Measurements from ENCODE around the gene PRLH. TPM values are rescaled to one million over a fixed set of nuclear protein-coding genes. Genes with fewer than 3 reads are reported as not detected.

Gene PRLH
- polyA plus RNA-seq, 4 donors = not detected

DNA sequence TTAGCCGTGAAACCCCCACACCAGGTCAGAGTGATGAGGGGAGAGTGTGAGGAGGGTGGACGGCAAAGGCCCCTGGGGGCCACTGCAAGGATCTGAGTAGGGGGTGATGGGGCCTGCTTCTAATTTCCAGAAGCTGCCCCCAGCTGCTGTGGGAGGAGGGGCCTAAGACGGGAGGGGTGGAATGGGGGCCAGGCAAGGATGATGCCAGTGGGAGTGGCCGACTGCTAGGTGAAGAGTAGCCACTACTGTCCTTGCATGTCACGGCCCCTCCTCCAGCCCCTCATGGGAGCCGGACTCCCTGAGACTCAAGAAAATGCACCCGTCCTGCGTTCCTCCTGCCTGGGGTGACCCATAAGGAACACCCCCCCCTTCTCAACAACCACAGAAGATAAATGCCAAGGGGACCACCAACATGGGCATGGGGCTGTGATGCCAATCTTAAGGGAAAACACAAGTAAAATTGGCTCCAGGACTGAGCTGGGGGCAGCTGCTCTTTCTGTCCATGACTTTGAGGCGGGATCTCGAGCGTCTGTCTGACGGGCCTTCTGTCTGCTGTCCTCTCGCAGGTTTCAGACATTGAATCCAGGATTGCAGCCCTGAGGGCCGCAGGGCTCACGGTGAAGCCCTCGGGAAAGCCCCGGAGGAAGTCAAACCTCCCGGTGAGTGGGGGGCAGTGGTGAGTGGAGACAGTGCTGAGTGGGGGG, 24.2 kb upstream of the PRLH start:
- peaks cover 9 to 11% (median 10%) of the 10 kb centered on the region in 3 donors for H3K4me1 ChIP-seq (ENCODE audit: control insufficient read depth in 3 of 3, insufficient read depth in 2 of 3, low read depth in 1 of 3, low read length in 2 of 3)
- H3K4me3 ChIP-seq (ENCODE audit: low read depth in 1 of 3, low read length in 3 of 3) = no peak overlapping the region
- no peak for FAIRE-seq
- peaks cover 0 to 4% (median 0%) of the 10 kb centered on the region in 3 donors for H3K27me3 ChIP-seq (ENCODE audit: control insufficient read depth in 3 of 3, insufficient read depth in 3 of 3, low read length in 3 of 3)
- WGBS, 3 donors = 92 to 94% (median 92%) methylated on average over 18 of the region's 18 CpGs
- peaks cover 0 to 8% of the 10 kb centered on the region in 2 donors for H3K9me3 ChIP-seq (ENCODE audit: control insufficient read depth in 2 of 2, insufficient read depth in 1 of 2, low read depth in 1 of 2, low read length in 1 of 2)
- no peaks in the 10 kb centered on the region for H3K36me3 ChIP-seq (ENCODE audit: control insufficient read depth in 3 of 3, insufficient read depth in 2 of 3, low read depth in 1 of 3, low read length in 3 of 3)
- DNase-seq = no peak
- peak overlapping the region in 1 of 3 donors; percentile 48 for H3K27ac ChIP-seq (ENCODE audit: low read depth in 1 of 3, low read length in 2 of 3)

- peaks cover 0 to 2% (median 0%) of the 10 kb centered on the region in 3 donors for H3K27me3 ChIP-seq (ENCODE audit: control insufficient read depth in 3 of 3, insufficient read depth in 3 of 3, low read length in 3 of 3)
- H3K4me1 ChIP-seq (ENCODE audit: control insufficient read depth in 3 of 3, insufficient read depth in 2 of 3, low read depth in 1 of 3, low read length in 2 of 3) = peaks cover 1 to 12% (median 6%) of the 10 kb centered on the region in 3 donors
- FAIRE-seq (no peak), DNase-seq (no peak)
- 70 to 77% (median 75%) methylated on average over 8 of the region's 8 CpGs for WGBS, 3 donors
- no peak overlapping the region for H3K27ac ChIP-seq (ENCODE audit: low read depth in 1 of 3, low read length in 2 of 3)
- H3K4me3 ChIP-seq (ENCODE audit: low read depth in 1 of 3, low read length in 3 of 3) = no peak overlapping the region
- H3K9me3 ChIP-seq (ENCODE audit: control insufficient read depth in 2 of 2, insufficient read depth in 1 of 2, low read depth in 1 of 2, low read length in 1 of 2) = peaks cover 0 to 8% of the 10 kb centered on the region in 2 donors
- no peaks in the 10 kb centered on the region for H3K36me3 ChIP-seq (ENCODE audit: control insufficient read depth in 3 of 3, insufficient read depth in 2 of 3, low read depth in 1 of 3, low read length in 3 of 3)
Measured at GRCh38 chr2:237546040-237546875, 20.1 kb upstream of the PRLH start.

DNA sequence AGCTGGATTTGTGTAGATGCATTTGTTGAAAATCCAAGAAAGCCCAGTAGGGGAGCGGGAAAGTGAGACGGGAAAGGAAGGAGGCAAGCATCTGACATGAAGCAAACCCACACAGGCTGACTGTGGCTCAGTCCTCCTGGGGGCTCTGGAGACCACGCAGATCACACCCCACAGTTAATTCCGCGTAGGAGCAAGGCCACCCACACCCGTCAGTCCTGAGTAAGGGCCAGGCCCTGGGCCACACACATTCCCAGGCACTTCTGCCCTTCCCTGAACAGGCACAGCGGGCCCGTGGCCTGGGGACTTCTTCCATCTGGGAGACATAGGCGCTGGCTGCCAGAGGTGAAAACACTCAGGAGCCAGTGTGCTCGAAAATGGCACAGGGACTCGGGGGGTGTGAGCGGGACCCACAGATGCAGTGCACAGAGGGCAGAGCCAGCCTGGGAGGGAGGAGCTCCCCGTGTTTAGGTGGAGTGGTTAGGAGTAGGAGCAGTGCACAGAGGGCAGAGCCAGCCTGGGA, 19.4 kb upstream of the PRLH start:
- Histone ChIP-seq H3K9me3 (ENCODE audit: control insufficient read depth in 2 of 2, insufficient read depth in 1 of 2, low read depth in 1 of 2, low read length in 1 of 2) (peaks cover 0 to 7% of the 10 kb centered on the region in 2 donors), H3K27me3 (ENCODE audit: control insufficient read depth in 3 of 3, insufficient read depth in 3 of 3, low read length in 3 of 3) (peaks cover 0 to 2% (median 0%) of the 10 kb centered on the region in 3 donors), H3K4me3 (ENCODE audit: low read depth in 1 of 3, low read length in 3 of 3) (no peak overlapping the region), H3K27ac (ENCODE audit: low read depth in 1 of 3, low read length in 2 of 3) (peak overlapping the region in 2 of 3 donors; percentile 8 to 61), H3K4me1 (ENCODE audit: control insufficient read depth in 3 of 3, insufficient read depth in 2 of 3, low read depth in 1 of 3, low read length in 2 of 3) (peaks cover 0 to 7% (median 3%) of the 10 kb centered on the region in 3 donors), H3K36me3 (ENCODE audit: control insufficient read depth in 3 of 3, insufficient read depth in 2 of 3, low read depth in 1 of 3, low read length in 3 of 3) (no peaks in the 10 kb centered on the region)
- FAIRE-seq (no peak), DNase-seq (peak in 1 of 2 donors; percentile 25)
- 63 to 76% (median 65%) methylated on average over 13 of the region's 13 CpGs for WGBS, 3 donors

- peak overlapping the region in 2 of 3 donors; percentile 35 to 61 for H3K27ac ChIP-seq (ENCODE audit: low read depth in 1 of 3, low read length in 2 of 3)
- no peak for FAIRE-seq
- H3K9me3 ChIP-seq (ENCODE audit: control insufficient read depth in 2 of 2, insufficient read depth in 1 of 2, low read depth in 1 of 2, low read length in 1 of 2) = peaks cover 0 to 3% of the 10 kb centered on the region in 2 donors
- WGBS, 3 donors = 35 to 42% (median 41%) methylated on average over 11 of the region's 11 CpGs
- peaks cover 0 to 3% (median 0%) of the 10 kb centered on the region in 3 donors for H3K27me3 ChIP-seq (ENCODE audit: control insufficient read depth in 3 of 3, insufficient read depth in 3 of 3, low read length in 3 of 3)
- no peaks in the 10 kb centered on the region for H3K36me3 ChIP-seq (ENCODE audit: control insufficient read depth in 3 of 3, insufficient read depth in 2 of 3, low read depth in 1 of 3, low read length in 3 of 3)
- H3K4me3 ChIP-seq (ENCODE audit: low read depth in 1 of 3, low read length in 3 of 3) = no peak overlapping the region
- H3K4me1 ChIP-seq (ENCODE audit: control insufficient read depth in 3 of 3, insufficient read depth in 2 of 3, low read depth in 1 of 3, low read length in 2 of 3) = peaks cover 0 to 7% (median 3%) of the 10 kb centered on the region in 3 donors
- DNase-seq = peak; percentile 49 to 57
Measured at GRCh38 chr2:237547841-237548416, 18.4 kb upstream of the PRLH start.

GRCh38 chr2:237549216-237549615, 17.2 kb upstream of the PRLH start:
- Histone ChIP-seq H3K27ac (ENCODE audit: low read depth in 1 of 3, low read length in 2 of 3) (no peak overlapping the region), H3K36me3 (ENCODE audit: control insufficient read depth in 3 of 3, insufficient read depth in 2 of 3, low read depth in 1 of 3, low read length in 3 of 3) (no peaks in the 10 kb centered on the region), H3K4me3 (ENCODE audit: low read depth in 1 of 3, low read length in 3 of 3) (no peak overlapping the region), H3K4me1 (ENCODE audit: control insufficient read depth in 3 of 3, insufficient read depth in 2 of 3, low read depth in 1 of 3, low read length in 2 of 3) (peaks cover 0 to 7% (median 3%) of the 10 kb centered on the region in 3 donors), H3K9me3 (ENCODE audit: control insufficient read depth in 2 of 2, insufficient read depth in 1 of 2, low read depth in 1 of 2, low read length in 1 of 2) (peaks cover 0 to 10% of the 10 kb centered on the region in 2 donors), H3K27me3 (ENCODE audit: control insufficient read depth in 3 of 3, insufficient read depth in 3 of 3, low read length in 3 of 3) (peaks cover 0 to 3% (median 0%) of the 10 kb centered on the region in 3 donors)
- no peak for FAIRE-seq
- 83 to 95% (median 91%) methylated on average over 8 of the region's 8 CpGs for WGBS, 3 donors
- no peak for DNase-seq

GRCh38 chr2:237549643-237550415, 16.5 kb upstream of the PRLH start:
- peaks cover 0 to 7% (median 3%) of the 10 kb centered on the region in 3 donors for H3K4me1 ChIP-seq (ENCODE audit: control insufficient read depth in 3 of 3, insufficient read depth in 2 of 3, low read depth in 1 of 3, low read length in 2 of 3)
- WGBS, 3 donors = 75 to 84% (median 80%) methylated on average over 17 of the region's 17 CpGs
- no peak for DNase-seq
- H3K36me3 ChIP-seq (ENCODE audit: control insufficient read depth in 3 of 3, insufficient read depth in 2 of 3, low read depth in 1 of 3, low read length in 3 of 3) = no peaks in the 10 kb centered on the region
- H3K27ac ChIP-seq (ENCODE audit: low read depth in 1 of 3, low read length in 2 of 3) = no peak overlapping the region
- no peak overlapping the region for H3K4me3 ChIP-seq (ENCODE audit: low read depth in 1 of 3, low read length in 3 of 3)
- peaks cover 0 to 13% of the 10 kb centered on the region in 2 donors for H3K9me3 ChIP-seq (ENCODE audit: control insufficient read depth in 2 of 2, insufficient read depth in 1 of 2, low read depth in 1 of 2, low read length in 1 of 2)
- peaks cover 0 to 3% (median 0%) of the 10 kb centered on the region in 3 donors for H3K27me3 ChIP-seq (ENCODE audit: control insufficient read depth in 3 of 3, insufficient read depth in 3 of 3, low read length in 3 of 3)
- no peak for FAIRE-seq

- Histone ChIP-seq H3K27ac (ENCODE audit: low read depth in 1 of 3, low read length in 2 of 3) (no peak overlapping the region), H3K4me1 (ENCODE audit: control insufficient read depth in 3 of 3, insufficient read depth in 2 of 3, low read depth in 1 of 3, low read length in 2 of 3) (peaks cover 0 to 7% (median 3%) of the 10 kb centered on the region in 3 donors), H3K27me3 (ENCODE audit: control insufficient read depth in 3 of 3, insufficient read depth in 3 of 3, low read length in 3 of 3) (peaks cover 0 to 8% (median 3%) of the 10 kb centered on the region in 3 donors), H3K4me3 (ENCODE audit: low read depth in 1 of 3, low read length in 3 of 3) (no peak overlapping the region), H3K9me3 (ENCODE audit: control insufficient read depth in 2 of 2, insufficient read depth in 1 of 2, low read depth in 1 of 2, low read length in 1 of 2) (peaks cover 0 to 24% of the 10 kb centered on the region in 2 donors), H3K36me3 (ENCODE audit: control insufficient read depth in 3 of 3, insufficient read depth in 2 of 3, low read depth in 1 of 3, low read length in 3 of 3) (no peaks in the 10 kb centered on the region)
- WGBS, 3 donors = 36 to 81% (median 49%) methylated on average over 16 of the region's 16 CpGs
- FAIRE-seq = no peak
- DNase-seq = peak; percentile 55 to 82
Measured at GRCh38 chr2:237551071-237551574, 15.3 kb upstream of the PRLH start.
